ENCODE results near the gene RAD51B. TPM values are rescaled to one million over a fixed set of nuclear protein-coding genes. Genes with fewer than 3 reads are reported as not detected.

RAD51B gene
- total RNA-seq, 1 donor from 2014 or later: 8.9 TPM

DNA sequence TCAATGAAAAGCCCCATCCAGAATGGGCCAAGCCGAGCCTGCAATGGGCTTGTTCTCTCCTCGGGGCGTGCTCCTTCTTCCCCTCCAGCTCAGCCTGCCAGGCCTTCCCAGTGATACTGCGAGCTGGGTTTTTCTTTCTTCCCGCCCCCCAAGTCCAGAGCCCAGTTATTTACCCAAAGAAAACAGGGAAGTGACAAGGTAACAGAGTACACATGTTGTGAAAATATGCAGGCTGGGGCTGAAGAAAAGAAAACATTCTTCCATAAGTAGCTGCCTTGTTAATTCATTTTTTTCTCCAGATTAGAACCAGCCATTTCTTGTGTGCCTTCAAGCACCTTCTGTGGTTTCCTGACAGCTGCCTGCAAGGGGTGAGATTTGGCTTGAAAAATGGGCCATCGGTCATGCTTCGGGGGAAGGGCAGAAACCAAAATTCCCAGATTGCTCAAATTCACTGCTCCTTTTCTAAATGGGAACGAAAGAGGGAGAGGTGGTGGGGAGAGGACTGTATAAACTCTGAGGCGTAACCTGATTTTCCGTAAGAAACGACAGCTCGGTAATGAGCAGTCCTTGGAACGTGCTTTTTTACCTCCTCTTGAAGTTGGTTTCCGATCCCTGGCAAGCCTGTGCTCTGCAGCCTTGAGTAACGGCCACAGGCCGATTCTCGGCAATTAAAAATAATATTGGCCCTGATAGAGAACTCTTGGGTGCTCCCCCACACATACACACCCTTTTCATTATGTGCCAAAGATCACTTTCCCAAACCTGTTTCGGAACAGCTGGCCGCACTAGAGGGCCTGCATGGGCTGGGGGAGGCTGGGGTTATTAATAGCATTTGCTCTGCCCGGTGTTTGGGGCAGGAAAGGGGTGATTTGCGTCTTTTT, 743.9 kb downstream of the RAD51B start:
- no peak for DNase-seq (ENCODE audit: low read depth in 2 of 2)

GRCh38 chr14:68564191-68564825, 744.7 kb downstream of the RAD51B start:
- no peak for DNase-seq (ENCODE audit: low read depth in 2 of 2)

GRCh38 chr14:68564826-68565759, 745.5 kb downstream of the RAD51B start:
- DNase-seq (ENCODE audit: low read depth in 2 of 2): peak; percentile 57 to 92

DNA sequence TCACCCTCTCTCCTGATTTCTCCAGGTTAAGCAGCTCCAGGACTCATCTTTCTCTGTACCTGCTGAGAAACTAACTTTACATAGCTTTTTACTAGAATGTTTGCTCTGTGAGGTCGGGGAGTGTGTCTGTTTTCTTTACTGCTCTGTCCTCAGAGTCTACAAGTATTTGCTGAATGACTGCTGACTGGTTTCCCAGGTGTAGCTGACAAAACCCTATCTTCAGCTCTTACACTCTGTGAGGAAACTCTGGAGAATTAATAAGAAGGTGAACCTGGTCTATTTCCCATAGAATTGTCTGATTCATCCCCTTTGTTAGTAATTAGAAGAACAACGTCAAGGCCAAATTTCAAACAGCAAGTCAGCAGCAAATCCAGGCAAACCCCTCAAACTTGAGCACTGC, 746.5 kb downstream of the RAD51B start:
- DNase-seq (ENCODE audit: low read depth in 2 of 2): no peak

GRCh38 chr14:68568907-68569897, 749.6 kb downstream of the RAD51B start:
- DNase-seq (ENCODE audit: low read depth in 2 of 2): peak; percentile 29 to 41

DNA sequence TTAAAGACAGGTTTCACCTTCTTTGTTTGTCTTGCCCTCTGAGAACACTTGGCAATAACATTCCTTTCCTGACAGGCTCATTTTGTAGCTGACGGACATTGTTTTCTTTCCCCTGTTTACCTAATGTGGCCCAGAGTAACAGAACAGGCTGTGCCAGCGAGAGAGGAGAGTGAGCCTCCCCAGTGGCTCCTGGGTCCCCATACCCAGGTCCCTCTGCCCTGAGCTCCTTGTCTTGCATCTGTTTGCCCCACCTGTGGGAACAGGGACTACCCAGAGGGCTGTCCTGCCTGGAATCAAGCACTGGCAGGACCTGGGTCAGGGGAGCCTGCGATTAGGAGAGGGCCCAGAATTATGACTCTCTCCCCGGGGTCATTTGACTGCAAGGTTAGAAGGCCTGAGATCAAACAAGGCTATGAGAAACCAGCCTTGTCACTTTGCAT, 750.4 kb downstream of the RAD51B start:
- DNase-seq (ENCODE audit: low read depth in 2 of 2): peak; percentile 65 to 80

DNA sequence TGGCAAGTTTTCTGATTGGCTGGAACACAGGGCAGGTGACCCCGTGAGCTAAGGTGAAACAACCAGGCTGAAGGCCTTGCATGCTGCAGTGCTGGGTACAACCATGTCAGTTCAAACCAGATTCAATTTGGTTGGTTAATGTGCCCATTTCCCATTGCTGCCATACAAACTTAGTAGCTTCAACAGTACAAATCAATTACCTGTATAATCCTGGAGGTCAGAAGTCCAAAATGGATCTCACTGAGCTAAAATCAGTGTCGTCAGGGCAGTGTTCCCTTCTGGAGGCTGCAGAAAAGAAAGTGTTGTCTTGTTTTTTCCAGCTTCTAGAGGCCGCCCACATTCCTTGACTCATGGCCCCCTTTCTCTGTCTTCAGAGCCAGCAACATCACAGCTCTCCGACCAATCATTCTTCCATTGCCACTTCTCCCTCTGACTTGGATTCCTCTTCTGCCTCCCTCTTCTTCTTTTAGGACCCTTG, 751.6 kb downstream of the RAD51B start:
- DNase-seq (ENCODE audit: low read depth in 2 of 2): no peak

DNA sequence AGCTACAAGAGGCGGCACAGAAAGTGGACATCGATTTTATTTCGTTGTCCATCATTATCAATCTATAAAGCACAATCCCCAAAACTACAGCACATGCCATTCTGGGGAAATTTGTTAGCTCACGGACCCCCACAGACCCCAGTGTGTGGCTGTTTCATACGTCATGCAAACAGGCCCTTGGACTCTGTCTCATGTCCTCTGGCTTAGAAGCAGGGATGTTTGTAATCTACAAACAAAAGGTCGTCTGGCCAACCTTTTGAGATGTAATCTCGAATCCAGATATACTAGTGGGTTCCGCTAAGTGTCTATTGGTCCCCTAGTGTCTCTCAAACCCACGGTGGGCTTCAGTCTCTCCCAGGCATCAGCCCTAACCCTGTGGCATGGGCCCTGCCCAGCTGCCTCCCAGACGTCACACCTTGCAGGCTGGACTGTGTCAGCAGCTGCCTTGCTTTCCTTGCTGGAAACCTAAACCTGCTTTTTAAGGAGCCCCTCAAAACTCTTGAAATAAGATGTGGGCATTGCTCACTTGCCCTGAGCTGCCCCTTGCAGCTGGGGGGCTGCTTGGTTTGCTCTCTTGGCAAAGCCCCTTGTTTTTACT, 752.4 kb downstream of the RAD51B start:
- DNase-seq (ENCODE audit: low read depth in 2 of 2): no peak

- DNase-seq (ENCODE audit: low read depth in 2 of 2): no peak
Measured at GRCh38 chr14:68573126-68573525, 753.5 kb downstream of the RAD51B start.

DNA sequence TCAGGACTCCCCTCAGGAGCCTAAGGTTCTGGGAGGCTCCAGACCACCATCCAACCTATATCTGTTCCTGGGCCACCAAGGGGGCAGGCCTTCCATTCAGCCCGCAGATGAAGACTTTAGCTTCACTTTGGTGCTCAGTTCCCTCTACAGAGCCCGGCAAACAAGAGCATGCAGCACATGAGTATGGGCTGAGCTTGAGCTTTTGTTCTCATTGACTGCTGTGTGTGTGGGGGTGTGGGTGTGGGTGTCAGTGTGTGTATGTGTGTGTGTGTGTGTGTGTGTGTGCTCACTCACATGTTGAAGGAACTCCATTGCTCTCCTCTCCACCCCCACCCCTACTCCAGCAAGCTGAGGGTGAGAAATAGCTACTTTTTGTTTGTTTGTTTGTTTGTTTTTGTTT, 754.1 kb downstream of the RAD51B start:
- no peak for DNase-seq (ENCODE audit: low read depth in 2 of 2)

- no peak for DNase-seq (ENCODE audit: low read depth in 2 of 2)
Measured at GRCh38 chr14:68574461-68574860, 754.9 kb downstream of the RAD51B start.

DNA sequence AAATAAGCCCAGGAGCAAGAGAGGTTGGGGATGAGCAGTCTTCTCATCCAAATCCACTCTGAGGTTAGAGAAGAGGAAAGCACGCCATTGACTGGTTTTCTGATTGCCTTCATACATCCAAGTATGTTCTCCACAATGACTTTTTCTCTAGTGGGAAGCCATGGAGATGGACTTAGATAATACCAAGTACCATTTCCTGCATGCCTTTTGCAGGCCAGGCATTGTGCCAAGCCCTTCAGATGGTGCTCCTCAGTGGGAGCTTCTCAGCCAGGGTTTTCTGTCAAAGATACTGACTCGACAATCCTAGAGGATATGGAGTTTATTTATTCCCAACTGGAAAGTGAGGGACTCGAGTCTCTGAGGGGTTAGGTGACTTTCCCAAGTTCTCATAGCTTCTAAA, 755.3 kb downstream of the RAD51B start:
- DNase-seq (ENCODE audit: low read depth in 2 of 2): peak in 1 of 2 donors; percentile 61

DNA sequence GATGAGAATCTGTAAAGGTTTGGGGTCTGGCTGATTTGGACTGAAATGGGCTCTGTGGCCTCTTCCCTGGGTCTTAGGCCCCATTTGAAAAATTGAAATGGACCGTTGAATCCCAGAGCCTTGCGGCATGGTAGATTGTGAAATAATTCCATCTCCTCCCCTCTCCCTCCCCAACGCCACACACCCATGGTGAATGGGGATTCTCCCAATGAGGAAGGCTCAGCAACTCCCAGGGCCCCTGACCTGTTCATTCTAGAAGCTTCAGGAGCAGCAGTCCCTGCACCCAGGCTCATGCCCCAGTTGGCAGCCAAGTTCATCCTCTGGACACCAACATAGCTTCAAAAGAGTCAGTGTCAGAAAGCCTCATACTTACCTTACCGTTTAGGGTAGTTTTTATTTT, 755.8 kb downstream of the RAD51B start:
- no peak for DNase-seq (ENCODE audit: low read depth in 2 of 2)

DNA sequence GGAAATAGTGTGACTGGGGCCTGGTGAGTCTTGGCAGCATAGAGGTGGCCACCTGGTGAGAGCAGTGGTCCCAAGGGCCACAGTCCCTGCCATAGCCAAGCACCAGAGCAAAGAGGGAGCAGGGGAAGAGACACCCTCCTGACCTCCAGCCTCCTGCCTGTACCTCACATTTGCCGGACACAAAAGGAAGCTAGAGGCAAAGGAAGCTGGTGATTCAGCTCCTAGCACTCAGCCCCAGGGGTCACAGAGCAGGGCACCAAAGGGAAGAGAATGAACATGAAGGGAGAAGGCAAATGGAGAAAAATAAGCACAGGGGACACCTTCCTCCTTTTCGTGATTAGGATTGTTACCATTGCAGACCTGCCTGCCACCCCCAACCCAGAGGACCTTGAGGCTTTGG, 756.5 kb downstream of the RAD51B start:
- peak in 1 of 2 donors; percentile 69 for DNase-seq (ENCODE audit: low read depth in 2 of 2)

GRCh38 chr14:68576496-68577244, 757.1 kb downstream of the RAD51B start:
- DNase-seq (ENCODE audit: low read depth in 2 of 2): peak in 1 of 2 donors; percentile 79

- peak; percentile 97 to 98 for DNase-seq (ENCODE audit: low read depth in 2 of 2)
Measured at GRCh38 chr14:68577802-68578541, 758.4 kb downstream of the RAD51B start.

DNA sequence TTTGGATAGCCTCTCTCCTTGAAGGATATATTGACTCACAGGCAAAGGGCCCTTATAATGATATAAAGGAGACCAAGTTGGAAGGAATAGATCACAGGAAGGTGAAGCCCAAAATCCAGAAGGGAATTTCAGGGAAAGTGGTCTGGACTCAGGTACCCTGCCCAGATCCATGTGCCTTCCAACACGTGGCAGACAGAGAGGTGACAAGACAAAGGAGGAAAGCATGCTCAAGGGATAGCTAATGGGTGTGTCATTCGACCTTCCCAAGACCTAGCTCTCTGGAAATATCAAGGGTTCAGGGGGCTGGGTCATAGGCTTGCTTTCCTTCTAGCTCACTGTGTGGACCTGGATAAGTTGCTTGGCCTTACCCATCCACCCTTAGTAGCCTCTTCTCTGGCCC, 759.0 kb downstream of the RAD51B start:
- DNase-seq (ENCODE audit: low read depth in 2 of 2): no peak

DNA sequence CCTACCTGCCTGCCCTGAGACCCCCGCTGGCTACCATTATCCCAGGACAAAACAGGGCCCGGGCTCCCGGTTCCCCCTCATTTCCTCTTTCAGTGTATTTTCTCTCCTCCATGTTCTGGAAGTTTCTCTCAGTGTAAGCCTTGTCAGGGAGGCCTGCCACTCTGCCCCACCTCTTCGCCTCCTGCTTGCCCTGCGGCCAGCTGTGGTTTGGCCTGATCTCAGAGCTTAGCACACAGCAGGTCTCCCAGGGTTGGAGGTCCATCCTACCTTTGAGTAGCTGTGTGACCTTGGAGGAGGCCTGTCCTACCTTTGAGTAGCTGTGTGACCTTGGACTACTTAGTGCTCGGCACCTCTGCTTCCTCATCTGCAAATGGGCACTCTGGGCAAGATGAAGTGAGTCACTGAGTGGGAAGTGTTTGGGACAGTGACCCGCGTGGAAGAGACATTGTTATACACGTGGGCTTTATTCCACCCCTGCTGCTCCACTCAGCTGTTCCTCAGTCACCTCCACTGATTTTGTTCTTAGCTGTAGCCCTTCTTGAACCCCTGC, 760.6 kb downstream of the RAD51B start:
- no peak for DNase-seq (ENCODE audit: low read depth in 2 of 2)

All from lung microvascular endothelial cell (primary cell).